NCI-H128 (cell line): ENCODE data around the gene CEMIP2.

Source experiments
- DNase-seq: peaks from one replicate; lab custom pipeline; 2025; ENCODE audit not compliant: unreplicated experiment; lab: John Stamatoyannopoulos, UW

Gene CEMIP2

DNA sequence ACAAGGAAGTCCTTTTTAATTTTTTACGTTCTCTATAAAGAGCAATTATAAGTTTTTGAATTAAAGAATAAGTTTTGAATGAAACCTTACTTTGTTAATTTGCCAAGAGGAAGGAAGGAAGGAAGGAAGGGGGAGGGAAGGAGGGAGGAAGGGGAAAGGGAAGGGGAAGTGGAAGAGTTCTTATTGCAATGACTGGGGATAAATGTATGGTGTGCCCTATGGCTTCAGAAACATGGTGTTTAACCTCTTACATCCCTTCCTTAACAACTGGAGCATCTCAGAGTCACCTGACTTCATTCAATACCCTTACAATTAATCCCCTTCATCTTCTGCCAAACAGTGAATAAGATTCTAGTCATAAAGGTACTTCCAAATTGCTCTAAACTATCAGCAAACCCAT, 16.0 kb downstream of the CEMIP2 start:
- DNase-seq = no peak

GRCh38 chr9:71748280-71748743, 20.0 kb downstream of the CEMIP2 start:
- no peak for DNase-seq

- DNase-seq = no peak
These were observed 20.7 kb downstream of the CEMIP2 start for GRCh38 chr9:71747576-71747975.

DNA sequence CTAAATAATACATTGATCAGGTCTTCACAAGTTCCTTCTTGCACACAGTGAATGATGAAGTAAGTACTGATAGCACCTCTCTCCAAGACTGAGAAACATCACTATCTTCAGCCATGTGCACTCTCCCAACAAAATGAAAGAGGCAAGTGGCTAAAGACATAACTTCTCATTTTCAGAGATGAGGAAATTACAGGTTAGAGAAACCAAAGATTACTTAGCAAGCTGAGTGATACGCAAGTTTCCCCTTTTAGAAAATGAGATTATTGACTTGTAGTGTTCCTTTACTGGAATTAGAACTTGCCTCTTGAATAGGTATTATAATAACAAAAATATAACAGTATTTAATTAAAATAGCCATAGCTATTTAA, 21.6 kb downstream of the CEMIP2 start:
- no peak for DNase-seq

GRCh38 chr9:71746023-71746757, 22.1 kb downstream of the CEMIP2 start:
- no peak for DNase-seq

DNA sequence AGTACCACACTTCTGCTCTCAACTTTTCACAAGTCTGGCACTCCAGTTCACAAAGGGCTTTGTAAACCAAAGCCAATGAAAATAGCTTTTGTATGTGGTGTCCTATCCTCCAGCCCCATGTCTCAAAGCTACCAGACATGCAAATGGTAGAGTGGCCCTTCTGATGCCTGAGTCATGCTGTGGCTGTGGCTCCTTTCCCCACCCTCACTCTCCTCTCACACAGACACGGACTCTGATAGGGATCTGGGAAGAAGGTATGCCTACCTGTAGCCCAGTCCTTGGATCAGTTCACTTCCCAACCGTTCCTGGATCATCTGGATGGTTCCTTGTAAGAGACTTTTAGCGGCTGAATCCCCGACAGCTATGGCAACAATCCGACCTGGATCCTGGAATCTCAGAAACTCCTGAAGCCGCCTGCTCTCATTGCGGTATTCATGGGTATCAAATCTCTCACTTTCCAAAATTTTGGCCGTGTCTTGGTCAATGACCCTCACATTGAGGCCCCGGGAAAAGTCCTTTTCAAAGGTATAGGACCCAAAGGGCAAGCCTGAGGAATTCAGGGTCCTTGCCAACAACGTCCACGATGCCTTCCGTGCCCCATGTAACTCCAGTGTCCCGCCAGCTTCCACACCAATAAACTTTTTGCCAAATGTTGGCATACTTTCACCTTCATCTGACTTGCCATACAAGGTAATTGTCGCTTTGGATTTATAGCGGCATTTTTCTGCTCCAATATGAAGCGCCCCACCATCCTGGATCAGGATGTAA, 23.4 kb downstream of the CEMIP2 start:
- DNase-seq = no peak

DNA sequence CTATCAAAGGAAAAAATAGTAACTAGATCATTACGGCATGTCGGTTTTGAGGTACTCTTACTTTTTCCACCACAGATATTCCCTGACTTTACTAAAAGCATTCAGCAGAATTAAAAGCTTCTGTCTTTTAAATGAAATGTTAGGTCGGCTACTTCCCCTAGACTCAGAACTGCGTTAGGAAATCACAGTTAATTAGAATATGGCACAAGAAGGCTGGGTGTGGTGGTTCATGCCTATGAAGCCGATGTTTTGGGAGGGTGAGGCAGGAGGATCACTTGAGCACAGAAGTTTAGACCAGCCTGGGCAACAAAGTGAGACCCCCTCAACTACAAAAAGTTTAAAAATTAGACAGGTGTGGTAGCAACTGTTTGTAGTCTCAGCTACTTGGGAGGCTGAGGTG, 24.4 kb downstream of the CEMIP2 start:
- DNase-seq = no peak

DNA sequence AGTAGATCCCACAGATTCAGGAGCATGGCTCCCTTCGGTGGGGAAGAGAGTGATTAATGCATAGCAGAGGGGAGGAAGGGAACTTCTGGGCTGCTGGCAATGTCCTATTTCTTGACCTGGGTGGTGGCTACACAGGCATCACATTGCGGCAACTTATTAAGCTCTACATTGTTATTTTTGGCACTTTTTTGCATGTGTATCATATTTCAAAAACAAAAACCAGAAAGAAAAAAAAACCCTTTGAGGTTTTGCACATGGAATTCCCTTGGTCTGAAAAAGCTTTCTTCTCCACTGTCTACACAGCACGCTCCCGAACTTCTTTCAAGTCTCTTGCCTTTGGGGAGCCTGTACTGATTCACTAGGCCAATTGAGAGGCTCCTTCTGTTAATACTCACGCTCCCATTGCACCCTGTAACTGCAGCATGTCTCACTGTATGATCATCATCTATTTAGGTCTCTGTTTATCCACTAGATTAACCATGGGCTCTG, 25.1 kb downstream of the CEMIP2 start:
- no peak for DNase-seq

- DNase-seq = no peak
These were observed 25.6 kb downstream of the CEMIP2 start for GRCh38 chr9:71742703-71743102.

GRCh38 chr9:71741926-71742648, 26.2 kb downstream of the CEMIP2 start:
- no peak for DNase-seq

DNA sequence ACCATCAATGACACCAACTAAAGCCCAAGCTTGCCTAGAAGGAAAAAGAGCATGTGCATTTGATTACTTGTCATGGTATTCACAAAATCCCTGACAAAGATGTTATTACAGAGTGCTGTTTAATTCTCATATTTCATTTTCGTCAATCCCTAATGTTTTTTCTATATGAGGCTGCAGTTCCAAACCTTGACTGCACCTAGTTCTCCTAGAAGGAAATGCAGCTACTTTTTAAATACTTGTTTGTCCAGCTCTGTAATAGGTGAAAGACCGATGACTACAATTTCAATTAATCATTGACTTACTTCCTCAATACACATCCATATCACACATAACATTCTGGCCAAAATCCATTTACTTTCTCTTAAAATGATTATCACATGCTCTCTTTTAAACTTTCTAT, 28.1 kb downstream of the CEMIP2 start:
- DNase-seq = no peak

- DNase-seq = no peak
These were observed 30.9 kb downstream of the CEMIP2 start for GRCh38 chr9:71737455-71737854.

DNA sequence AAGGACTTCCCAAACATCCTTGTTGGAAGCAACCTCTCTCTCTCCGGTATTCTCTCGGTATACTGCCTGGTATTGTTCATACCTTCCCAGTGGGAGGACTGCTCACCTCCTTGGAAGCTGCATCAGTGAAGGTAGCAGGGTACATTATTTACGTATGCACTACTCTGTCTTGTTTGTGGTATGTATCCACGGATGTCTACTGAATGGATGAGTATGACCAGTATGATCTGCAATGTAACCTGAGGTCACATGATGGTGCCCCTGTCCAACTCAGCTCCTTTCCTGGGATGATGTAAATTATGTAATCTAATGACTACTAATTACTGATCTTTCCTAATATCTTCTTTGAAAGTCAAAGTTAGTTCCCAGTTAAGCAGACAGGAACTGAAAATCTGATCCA, 32.1 kb downstream of the CEMIP2 start:
- no peak for DNase-seq

DNA sequence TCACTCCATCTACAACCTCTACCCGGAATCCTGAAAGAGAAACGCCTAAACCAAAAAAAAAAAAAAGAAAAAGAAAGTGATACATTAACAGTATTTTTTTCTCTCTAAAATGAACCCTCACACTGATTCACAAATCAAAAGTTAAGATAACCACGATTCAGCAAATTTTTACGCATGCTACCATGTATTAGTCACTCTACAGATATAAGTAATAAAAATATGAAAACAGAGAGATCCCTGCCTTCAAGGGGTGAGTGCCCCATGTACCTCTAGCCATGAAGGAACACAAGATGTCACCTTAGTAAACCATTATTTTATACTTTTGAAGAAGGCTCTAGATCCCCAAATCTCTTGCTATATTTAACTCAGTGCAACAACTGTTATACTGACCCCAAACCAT, 33.4 kb downstream of the CEMIP2 start:
- DNase-seq = no peak

DNA sequence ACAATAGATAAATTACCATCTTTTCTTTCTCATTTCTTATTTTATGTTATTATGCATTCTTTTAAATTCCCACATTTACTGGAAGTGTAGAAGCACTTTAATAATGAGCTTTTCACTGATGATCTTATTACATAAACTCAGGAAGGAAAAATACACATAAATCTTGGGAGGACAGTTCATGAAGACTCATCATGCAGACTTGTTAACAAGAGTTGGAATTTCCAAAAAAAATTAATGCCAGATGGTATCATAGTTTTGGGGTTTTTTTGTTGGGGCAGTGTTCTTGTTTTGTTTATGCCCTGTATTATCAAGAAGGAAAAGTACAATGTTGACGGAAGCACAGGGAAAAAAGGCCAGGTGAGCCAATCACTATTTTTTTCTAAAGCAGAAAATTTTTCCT, 35.1 kb downstream of the CEMIP2 start:
- no peak for DNase-seq

- DNase-seq = no peak
These were observed 38.3 kb downstream of the CEMIP2 start for GRCh38 chr9:71729816-71730526.

DNA sequence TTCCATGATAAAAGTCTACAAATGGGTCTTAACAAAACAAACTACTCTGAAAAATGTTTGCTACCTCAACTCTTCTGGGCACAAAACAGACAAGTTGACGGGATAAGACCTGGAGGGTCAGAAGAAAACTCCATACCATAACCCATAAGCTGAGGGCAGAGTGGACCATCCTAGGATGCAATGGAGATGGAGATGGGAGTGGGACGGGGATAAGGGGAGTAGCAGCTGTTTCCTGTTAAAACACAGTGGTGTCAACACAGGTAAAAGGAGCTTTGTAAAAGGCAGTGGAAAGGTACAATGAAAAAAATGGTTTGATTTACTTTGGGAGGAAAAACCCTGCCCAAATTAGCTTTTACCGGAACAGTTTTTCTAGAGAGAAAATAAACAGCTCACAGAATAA, 41.6 kb downstream of the CEMIP2 start:
- no peak for DNase-seq

GRCh38 chr9:71725590-71726338, 42.5 kb downstream of the CEMIP2 start:
- no peak for DNase-seq

DNA sequence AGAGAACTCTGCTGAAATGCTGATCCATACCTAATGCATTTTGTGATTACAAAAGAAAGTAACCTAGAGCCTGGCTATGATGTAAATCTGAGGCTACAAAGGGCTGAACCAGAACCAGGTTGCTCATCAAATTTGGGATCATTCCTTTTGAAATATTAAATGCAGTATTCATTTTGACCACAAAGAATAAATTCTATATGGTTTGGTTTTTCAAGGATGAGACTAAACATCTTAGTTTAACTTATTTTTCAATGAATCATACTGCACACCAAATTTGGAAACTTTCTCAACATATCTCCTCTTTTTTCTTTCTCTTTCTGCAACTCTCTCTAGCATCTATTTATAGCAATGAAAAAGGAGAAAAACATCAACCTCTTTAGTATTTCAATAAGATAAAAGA, 46.5 kb downstream of the CEMIP2 start:
- DNase-seq = no peak

GRCh38 chr9:71719562-71719961, 48.8 kb downstream of the CEMIP2 start:
- no peak for DNase-seq
